ENCODE data around the gene RHOA. TPM values are rescaled to one million over a fixed set of nuclear protein-coding genes. Genes with fewer than 3 reads are reported as not detected.

The RHOA gene
- total RNA-seq (2014; rRNA removed; shearing (Covaris generic)): 227 and 242 TPM in 2 replicates

GRCh38 chr3:49411968-49412631 lies at the start of gene RHOA, which contains the start of gene TCTA:
Gene RHOA (minus strand): TSS chr3:49411976. CDS start chr3:49375589, 36,387 bp downstream.
Gene TCTA (plus strand): TSS chr3:49412423. CDS start chr3:49412427, 4 bp downstream.

GRCh38 chr3:49422379-49423248 lies 10.8 kb upstream of the RHOA start, which contains the start of gene AMT:
Gene AMT (minus strand): TSS chr3:49422473. CDS start chr3:49422450, 23 bp downstream.

DNA sequence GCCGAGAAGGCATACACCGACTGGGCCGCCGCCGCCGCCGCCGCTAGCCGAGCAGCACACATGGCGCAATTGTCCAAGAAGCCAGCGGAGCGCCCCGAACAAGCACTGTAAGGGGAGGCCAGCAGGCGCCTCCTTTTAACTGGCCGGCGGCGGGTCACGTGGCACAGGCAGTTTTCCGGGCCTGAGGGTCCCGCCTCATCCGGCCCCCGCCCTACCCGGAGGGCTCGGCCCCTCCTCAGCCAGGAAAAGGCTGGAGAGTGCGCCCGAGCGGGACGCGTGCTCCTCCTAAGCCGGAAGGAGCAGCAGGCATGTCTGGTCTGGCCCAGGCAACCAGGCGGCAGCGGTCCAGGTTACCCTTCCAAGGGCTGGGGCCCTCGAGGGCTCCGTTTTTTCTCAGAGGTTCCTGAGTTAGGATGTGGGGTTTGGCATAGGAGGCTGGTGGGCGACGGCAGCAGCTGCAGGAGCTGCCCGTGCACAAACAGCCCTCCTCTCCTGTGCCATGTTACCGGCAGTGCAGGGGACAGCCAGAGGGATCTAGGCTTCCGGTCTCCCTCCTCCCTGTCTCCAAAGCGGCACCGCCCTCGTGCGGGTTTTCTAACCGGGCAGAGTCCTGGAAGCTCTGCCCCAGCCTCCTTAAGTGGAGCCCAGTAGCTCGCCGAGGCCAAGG lies 53.4 kb downstream of the RHOA start, which contains the start of gene GPX1:
Gene GPX1, minus strand, starts transcription at position 137 of the 667 bp plus-strand sequence. Its CDS starts 75 bp downstream, at position 62.

GRCh38 chr3:49339941-49340800 lies 71.6 kb downstream of the RHOA start, which contains the start of gene USP4:
Gene USP4 (minus strand): TSS chr3:49340053. CDS start chr3:49340024, 29 bp downstream.

Other genes with a start within 250 kb of the RHOA start
- gene CCDC71, start 245.6 kb downstream of the RHOA start, total RNA-seq (2014; rRNA removed; shearing (Covaris generic)): 35.7 and 39.9 TPM in 2 replicates
- gene KLHDC8B, start 240.4 kb downstream of the RHOA start, total RNA-seq (2014; rRNA removed; shearing (Covaris generic)): 7.1 and 10.3 TPM in 2 replicates
- gene C3orf62, start 134.7 kb downstream of the RHOA start, total RNA-seq (2014; rRNA removed; shearing (Covaris generic)): 4.1 and 4.2 TPM in 2 replicates
- gene USP4, start 71.9 kb downstream of the RHOA start, total RNA-seq (2014; rRNA removed; shearing (Covaris generic)): 25.0 and 31.7 TPM in 2 replicates
- 431 and 518 TPM in 2 replicates for gene GPX1, start 53.6 kb downstream of the RHOA start, total RNA-seq (2014; rRNA removed; shearing (Covaris generic))
- 11.1 and 14.8 TPM in 2 replicates for gene TCTA, start 447 bp upstream of the RHOA start, total RNA-seq (2014; rRNA removed; shearing (Covaris generic))
- 1.8 and 2.0 TPM in 2 replicates for gene AMT, start 10.5 kb upstream of the RHOA start, total RNA-seq (2014; rRNA removed; shearing (Covaris generic))
- gene NICN1, start 17.3 kb upstream of the RHOA start, total RNA-seq (2014; rRNA removed; shearing (Covaris generic)): 4.3 and 4.9 TPM in 2 replicates
- 112 and 115 TPM in 2 replicates for gene DAG1, start 58.3 kb upstream of the RHOA start, total RNA-seq (2014; rRNA removed; shearing (Covaris generic))
- gene BSN, start 142.5 kb upstream of the RHOA start, total RNA-seq (2014; rRNA removed; shearing (Covaris generic)): 0.57 and 1.3 TPM in 2 replicates